OCI-M1 (cell line): ENCODE measurements around the gene ST3GAL4.
A peak's percentile ranks its signal among the peaks of the same experiment; 100 is the strongest.

Experiments used
- DNase-seq: peaks from one replicate; lab custom pipeline; 2025; lab: John Stamatoyannopoulos, UW

Gene ST3GAL4

DNA sequence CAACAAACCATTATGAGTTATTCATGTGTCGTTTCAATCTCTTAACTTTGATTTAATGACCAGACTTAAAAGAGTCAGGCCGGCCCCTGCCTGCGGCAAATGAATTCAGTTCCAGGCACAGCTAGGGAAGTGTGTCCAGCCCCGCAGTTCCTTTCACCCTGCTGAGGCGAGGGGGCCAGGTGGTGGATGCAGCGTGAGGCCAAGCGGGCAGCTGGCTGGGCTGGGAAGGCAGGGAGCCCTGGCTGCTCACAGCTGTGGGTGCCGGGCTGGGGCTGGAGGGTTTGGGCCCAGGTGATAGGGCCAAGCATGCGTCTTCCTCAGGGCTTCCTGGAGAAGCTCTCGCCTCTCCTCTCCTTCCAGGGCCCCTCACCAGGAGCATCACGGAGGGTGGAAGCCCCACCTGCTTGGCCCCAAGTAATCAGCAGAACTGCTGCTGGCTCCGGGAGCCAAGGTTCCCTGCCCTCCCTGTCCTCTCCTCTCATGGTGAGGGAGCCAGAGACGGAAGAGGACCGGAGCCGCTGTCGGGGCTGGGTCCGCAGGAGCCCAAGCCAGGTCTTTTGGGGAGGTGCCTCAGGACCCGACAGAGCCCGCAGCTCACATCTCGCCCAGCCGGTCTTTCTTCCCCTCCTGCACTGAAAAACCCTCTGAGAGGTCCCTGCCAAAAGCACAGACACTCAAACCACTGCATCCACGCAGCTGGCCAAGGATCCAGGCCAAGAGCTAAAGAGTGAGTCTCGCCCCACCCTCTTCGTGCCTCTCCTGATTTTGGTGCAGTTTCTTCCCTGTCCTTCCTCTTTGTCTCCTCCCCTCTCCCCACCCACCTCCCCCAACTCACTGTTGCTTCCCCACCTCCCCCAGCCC is 97.0 kb downstream of the ST3GAL4 start:
- no peak for DNase-seq

DNA sequence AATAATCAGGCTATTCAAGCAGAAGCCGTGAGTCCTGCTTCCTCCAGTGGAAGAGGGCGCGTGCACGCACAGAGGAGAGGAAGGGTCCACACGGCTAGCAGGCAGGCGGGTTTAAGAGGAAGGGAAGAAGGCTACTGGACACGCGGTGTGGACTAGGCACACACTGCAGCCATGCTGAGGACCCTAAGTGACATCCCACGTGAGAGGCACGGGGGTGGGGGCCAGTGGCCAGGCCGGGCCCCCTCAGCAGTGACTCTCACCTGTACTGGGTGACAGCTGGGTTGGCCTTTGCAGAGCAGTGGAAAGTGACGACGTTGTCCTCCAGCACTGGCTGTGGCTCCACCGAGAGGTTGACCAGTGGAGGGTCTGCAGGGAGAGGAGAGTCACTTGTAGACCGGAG is 100.6 kb downstream of the ST3GAL4 start:
- DNase-seq = no peak

DNA sequence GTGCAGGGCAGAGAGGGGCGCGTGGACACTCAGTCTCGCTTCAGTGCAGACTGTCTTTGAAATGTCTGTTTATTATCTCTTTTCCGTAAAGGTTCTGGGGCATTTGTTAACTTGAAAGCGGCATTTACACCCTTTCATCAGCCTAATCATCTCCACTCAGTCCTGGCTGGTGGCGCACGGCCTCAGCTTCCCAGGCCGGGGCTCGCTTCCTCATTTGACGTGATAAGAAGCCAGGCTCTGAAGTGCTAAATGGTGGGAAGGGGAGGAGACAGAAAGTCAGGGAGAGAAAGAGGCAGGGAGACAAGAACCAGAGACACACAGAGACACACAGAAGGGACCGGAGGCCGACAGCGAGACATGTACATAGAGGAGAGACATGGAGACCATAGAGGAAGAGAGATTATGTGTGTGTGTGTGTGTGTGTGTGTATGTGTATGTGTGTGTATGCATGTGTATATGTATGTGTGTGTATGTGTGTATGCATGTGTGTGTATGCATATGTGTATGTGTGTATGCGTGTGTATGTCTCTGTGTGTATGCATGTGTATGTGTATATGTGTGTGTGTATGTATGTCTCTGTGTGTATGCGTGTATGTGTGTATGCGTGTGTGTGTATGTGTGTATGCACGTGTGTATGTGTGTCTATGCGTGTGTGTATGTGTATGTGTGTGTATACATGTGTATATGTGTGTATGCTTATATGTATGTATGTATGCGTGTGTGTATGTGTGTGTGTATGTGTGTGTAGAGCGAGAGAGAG is 101.5 kb downstream of the ST3GAL4 start:
- peak; percentile 87 for DNase-seq

DNA sequence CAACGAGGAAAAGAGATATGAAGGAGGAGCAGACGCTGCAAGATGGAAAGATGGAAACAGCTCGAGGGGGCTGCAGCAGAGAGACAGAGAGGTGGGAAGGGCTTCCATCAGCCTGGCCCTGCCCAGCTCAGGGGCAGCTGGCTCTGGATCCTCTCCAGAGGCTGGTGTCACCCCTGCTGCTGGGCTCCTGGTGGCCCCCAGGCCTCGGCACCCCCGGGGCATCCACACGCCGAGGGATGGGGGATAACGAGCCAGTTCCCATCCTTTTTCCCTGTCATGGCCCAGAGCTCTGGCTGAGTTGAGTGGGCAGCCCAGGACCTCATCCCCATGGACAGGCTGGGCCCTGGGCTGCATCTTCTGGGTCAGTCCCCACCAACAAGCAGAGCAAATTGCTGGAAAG is 102.3 kb downstream of the ST3GAL4 start:
- no peak for DNase-seq

DNA sequence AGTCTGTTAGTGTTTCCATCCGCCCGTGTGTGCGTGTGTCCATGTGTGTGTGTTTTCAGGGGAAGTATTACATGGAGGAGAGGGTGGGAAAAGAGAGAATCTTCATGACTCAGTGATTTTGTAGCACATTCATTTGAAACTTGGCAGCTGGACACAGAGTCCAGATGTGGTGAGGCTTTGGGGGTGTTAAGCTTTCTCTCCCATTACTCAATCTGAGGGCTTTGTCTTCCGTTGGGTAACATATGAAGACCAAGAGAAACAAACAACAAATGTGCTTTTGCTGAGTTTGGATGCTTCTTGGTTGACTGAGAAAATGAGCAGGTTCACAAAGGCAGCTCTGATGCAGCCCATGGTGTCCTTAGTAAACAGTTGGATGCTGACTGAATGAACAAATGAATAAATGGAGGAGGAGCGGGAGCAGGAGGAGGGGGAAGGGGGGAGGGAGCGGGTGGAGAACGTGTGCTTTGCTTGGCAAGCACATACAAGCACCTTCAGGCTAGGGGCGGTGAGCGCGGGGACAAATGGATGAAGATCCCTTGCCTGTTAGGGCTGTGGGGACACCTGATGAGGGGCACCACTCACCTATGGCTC is 104.3 kb downstream of the ST3GAL4 start:
- no peak for DNase-seq

DNA sequence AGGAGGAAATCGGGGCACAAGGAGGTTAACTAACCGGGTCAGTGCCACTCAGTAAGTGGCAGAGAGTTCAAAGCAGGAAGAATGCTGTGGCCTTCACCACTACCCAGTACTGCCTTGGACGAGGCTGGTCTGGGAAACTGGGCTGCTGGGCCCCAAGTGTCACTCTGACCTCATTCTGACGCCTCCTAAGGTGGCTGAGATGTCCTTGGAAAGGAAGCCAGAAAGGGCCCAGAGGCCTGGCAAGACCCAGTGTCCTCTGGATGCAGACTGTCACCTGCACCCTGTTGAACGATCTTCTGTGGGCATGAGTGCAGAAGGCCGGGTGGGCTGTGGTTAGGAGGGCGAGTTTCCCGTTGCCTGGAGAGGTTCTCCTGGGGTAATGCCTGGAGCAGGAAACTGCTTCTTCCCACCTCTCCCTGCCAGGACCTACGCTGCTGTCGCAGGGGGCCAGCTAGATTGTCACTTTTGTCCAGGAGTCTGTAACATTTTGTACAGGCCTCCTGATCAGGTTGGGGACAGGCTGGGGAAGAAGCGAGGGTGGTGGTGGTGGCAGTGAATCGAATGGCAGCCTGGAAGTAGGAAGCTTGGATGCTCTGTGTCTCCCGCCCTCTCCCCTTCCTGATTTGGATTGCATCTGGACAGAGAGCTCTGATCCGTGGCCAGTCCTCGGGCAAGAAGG is 105.1 kb downstream of the ST3GAL4 start:
- no peak for DNase-seq

DNA sequence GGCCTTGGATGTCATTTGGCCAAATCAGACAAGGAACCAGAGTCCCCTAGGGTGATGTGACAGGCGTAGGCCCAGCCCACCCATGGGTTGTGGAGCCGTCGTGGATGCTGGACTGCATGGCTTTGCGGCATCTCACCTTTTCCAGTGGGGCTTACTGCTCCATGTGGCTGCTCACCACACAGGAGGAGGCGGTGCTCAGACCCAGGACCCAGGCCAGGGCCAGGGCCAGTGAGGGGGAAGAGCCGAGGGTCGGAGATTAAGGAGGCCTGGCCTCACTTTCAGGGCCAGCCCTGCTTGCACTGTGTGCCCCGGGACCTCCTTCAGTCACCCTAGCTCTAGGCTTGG is 105.6 kb downstream of the ST3GAL4 start:
- no peak for DNase-seq

DNA sequence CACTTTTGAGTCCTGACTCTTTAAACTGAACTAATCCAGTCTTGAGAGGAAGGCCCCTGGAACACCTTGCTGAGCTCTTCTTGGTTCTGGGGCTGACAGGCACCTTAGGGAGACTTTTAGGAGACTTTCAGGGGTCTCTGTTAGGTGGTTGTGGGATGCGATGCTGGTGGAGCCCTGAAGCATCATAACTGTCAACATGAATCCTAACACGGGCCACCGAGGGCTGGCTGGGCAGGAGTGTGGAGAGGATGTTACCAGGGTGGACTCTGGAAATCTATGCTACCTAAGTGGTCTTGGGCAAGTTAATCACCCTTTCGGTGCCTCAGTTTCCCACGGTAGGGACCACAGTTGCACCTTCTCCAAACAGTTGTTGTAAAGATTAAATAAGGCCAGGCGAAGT is 106.5 kb downstream of the ST3GAL4 start:
- no peak for DNase-seq

DNA sequence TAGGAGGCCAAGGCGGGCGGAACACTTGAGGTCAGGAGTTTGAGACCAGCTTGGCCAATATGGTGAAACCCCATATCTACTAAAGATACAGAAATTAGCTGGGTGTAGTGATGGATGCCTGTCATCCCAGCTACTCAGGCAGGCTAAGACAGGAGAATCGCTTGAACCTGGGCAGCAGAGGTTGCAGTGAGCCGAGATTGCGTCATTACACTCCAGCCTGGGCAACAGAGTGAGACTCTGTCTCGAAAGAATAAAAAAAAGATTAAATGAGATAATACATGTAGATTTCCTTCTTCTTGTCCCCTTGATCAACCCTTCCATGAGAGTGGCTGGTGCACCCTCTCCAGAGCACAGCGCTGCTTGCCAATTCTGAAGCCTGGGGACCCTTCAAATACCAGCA is 106.9 kb downstream of the ST3GAL4 start:
- DNase-seq = no peak
